ENCODE data around the gene DSCAML1. TPM values are rescaled to one million over a fixed set of nuclear protein-coding genes. Genes with fewer than 3 reads are reported as not detected.

Gene DSCAML1
- total RNA-seq, 2 experiments from 2014 or later, result 0.29 to 0.67 TPM

- Mint-ChIP-seq H3K36me3 (no peaks in the 10 kb centered on the region), H3K4me1 (ENCODE audit: low read depth) (peaks cover 44% of the 10 kb centered on the region), H3K27ac (peak overlapping the region; percentile 14), H3K27me3 (no peaks in the 10 kb centered on the region), H3K9me3 (no peaks in the 10 kb centered on the region), H3K4me3 (no peak overlapping the region)
- ChIA-PET POLR2A (interaction anchor here (0.9 kb wide), 1 partner anchor 124 kb away, joined by 3 read pairs; no protein-coding TSS in a partner anchor), CTCF (interaction anchor here (0.5 to 8.6 kb wide), 14 partner anchors 15 to 366 kb away, joined by 3 to 68 read pairs (median 8); no protein-coding TSS in a partner anchor)
- peak; percentile 71 for DNase-seq
- intact Hi-C loops (cut with micrococcal nuclease), result loop anchor here (2.0 to 5.0 kb wide), 4 partner anchors 22 to 230 kb away; no protein-coding TSS in a partner anchor
Measured at GRCh38 chr11:117822074-117823033, 25.3 kb upstream of the DSCAML1 start.

- ChIA-PET CTCF (interaction anchor here (0.6 to 8.6 kb wide), 5 partner anchors 14 to 365 kb away, joined by 3 to 68 read pairs (median 13); no protein-coding TSS in a partner anchor), POLR2A (no interaction called here)
- no peak for DNase-seq
- Mint-ChIP-seq H3K9me3 (no peaks in the 10 kb centered on the region), H3K4me1 (ENCODE audit: low read depth) (peaks cover 52% of the 10 kb centered on the region), H3K36me3 (no peaks in the 10 kb centered on the region), H3K27ac (peak overlapping the region; percentile 14), H3K27me3 (no peaks in the 10 kb centered on the region), H3K4me3 (no peak overlapping the region)
- intact Hi-C loops (cut with micrococcal nuclease), result loop anchor here (5.0 kb wide), 1 partner anchor 86 kb away; no protein-coding TSS in a partner anchor
Measured at GRCh38 chr11:117821431-117821830, 24.4 kb upstream of the DSCAML1 start.

GRCh38 chr11:117820516-117820915, 23.5 kb upstream of the DSCAML1 start:
- Mint-ChIP-seq H3K4me3 (no peak overlapping the region), H3K9me3 (no peaks in the 10 kb centered on the region), H3K4me1 (ENCODE audit: low read depth) (peaks cover 61% of the 10 kb centered on the region), H3K27me3 (no peaks in the 10 kb centered on the region), H3K36me3 (no peaks in the 10 kb centered on the region), H3K27ac (no peak overlapping the region)
- intact Hi-C loops (cut with micrococcal nuclease), result loop anchor here (5.0 kb wide), 1 partner anchor 87 kb away; no protein-coding TSS in a partner anchor
- CTCF ChIA-PET, result interaction anchor here (1.3 to 8.6 kb wide), 4 partner anchors 13 to 233 kb away, joined by 3 to 68 read pairs (median 14); no protein-coding TSS in a partner anchor
- DNase-seq, result no peak
- POLR2A ChIA-PET, result no interaction called here

- intact Hi-C loops (cut with micrococcal nuclease), result loop anchor here (5.0 kb wide), 1 partner anchor 87 kb away; no protein-coding TSS in a partner anchor
- Mint-ChIP-seq H3K27ac (peak overlapping the region; percentile 71), H3K27me3 (no peaks in the 10 kb centered on the region), H3K4me1 (ENCODE audit: low read depth) (peaks cover 64% of the 10 kb centered on the region), H3K9me3 (no peaks in the 10 kb centered on the region), H3K36me3 (no peaks in the 10 kb centered on the region), H3K4me3 (no peak overlapping the region)
- DNase-seq, result no peak
- POLR2A ChIA-PET, result no interaction called here
- CTCF ChIA-PET, result interaction anchor here (1.7 to 7.0 kb wide), 4 partner anchors 24 to 325 kb away, joined by 3 to 78 read pairs (median 13); no protein-coding TSS in a partner anchor
Measured at GRCh38 chr11:117820071-117820470, 23.1 kb upstream of the DSCAML1 start.

- intact Hi-C loops (cut with micrococcal nuclease), result loop anchor here (5.0 kb wide), 4 partner anchors 88 to 587 kb away; partner anchors contain the start of genes IL10RA, PCSK7 and RNF214
- peaks cover 69% of the 10 kb centered on the region for H3K4me1 Mint-ChIP-seq (ENCODE audit: low read depth)
- ChIA-PET CTCF (interaction anchor here (0.7 to 7.0 kb wide), 8 partner anchors 13 to 326 kb away, joined by 3 to 187 read pairs (median 8); partner anchors contain the start of gene TMPRSS13), POLR2A (interaction anchor here (1.0 kb wide), 1 partner anchor 167 kb away, joined by 3 read pairs; the partner anchor contains the start of gene IL10RA)
- no peaks in the 10 kb centered on the region for H3K36me3 Mint-ChIP-seq
- H3K27me3 Mint-ChIP-seq, result no peaks in the 10 kb centered on the region
- H3K27ac Mint-ChIP-seq, result peak overlapping the region; percentile 94
- DNase-seq, result peak; percentile 51
- no peak overlapping the region for H3K4me3 Mint-ChIP-seq
- H3K9me3 Mint-ChIP-seq, result no peaks in the 10 kb centered on the region
Measured at GRCh38 chr11:117819096-117820040, 22.4 kb upstream of the DSCAML1 start.

- POLR2A ChIA-PET, result interaction anchor here (1.0 to 2.8 kb wide), 5 partner anchors 11 to 184 kb away, joined by 3 to 11 read pairs (median 3); partner anchors contain the start of gene IL10RA
- peak overlapping the region; percentile 42 for H3K4me3 Mint-ChIP-seq
- H3K27ac Mint-ChIP-seq, result peak overlapping the region; percentile 94
- H3K9me3 Mint-ChIP-seq, result no peaks in the 10 kb centered on the region
- no peaks in the 10 kb centered on the region for H3K27me3 Mint-ChIP-seq
- no peaks in the 10 kb centered on the region for H3K36me3 Mint-ChIP-seq
- peak; percentile 77 for DNase-seq
- intact Hi-C loops (cut with micrococcal nuclease), result loop anchor here (5.0 kb wide), 3 partner anchors 169 to 586 kb away; partner anchors contain the start of genes IL10RA, PCSK7 and RNF214
- peaks cover 66% of the 10 kb centered on the region for H3K4me1 Mint-ChIP-seq (ENCODE audit: low read depth)
- CTCF ChIA-PET, result interaction anchor here (0.7 to 7.0 kb wide), 24 partner anchors 10 to 393 kb away, joined by 3 to 187 read pairs (median 4); partner anchors contain the start of genes IL10RA and TMPRSS13
Measured at GRCh38 chr11:117818041-117818873, 21.2 kb upstream of the DSCAML1 start.

- intact Hi-C loops (cut with micrococcal nuclease), result loop anchor here (1.0 to 5.0 kb wide), 4 partner anchors 8 to 585 kb away; partner anchors contain the start of genes IL10RA, PCSK7 and RNF214
- Mint-ChIP-seq H3K27ac (peak overlapping the region; percentile 94), H3K36me3 (no peaks in the 10 kb centered on the region), H3K27me3 (no peaks in the 10 kb centered on the region), H3K4me1 (ENCODE audit: low read depth) (peaks cover 62% of the 10 kb centered on the region), H3K4me3 (peak overlapping the region; percentile 42), H3K9me3 (no peaks in the 10 kb centered on the region)
- DNase-seq, result peak; percentile 96
- ChIA-PET CTCF (interaction anchor here (0.6 to 7.0 kb wide), 26 partner anchors 10 to 392 kb away, joined by 3 to 187 read pairs (median 4); partner anchors contain the start of gene IL10RA), POLR2A (interaction anchor here (1.1 to 2.8 kb wide), 5 partner anchors 10 to 185 kb away, joined by 3 to 11 read pairs (median 3); no protein-coding TSS in a partner anchor)
Measured at GRCh38 chr11:117817368-117818040, 20.5 kb upstream of the DSCAML1 start.

GRCh38 chr11:117816846-117817367, 19.9 kb upstream of the DSCAML1 start:
- DNase-seq, result peak; percentile 33
- intact Hi-C loops (cut with micrococcal nuclease), result loop anchor here (1.0 to 5.0 kb wide), 4 partner anchors 8 to 585 kb away; partner anchors contain the start of genes IL10RA, PCSK7 and RNF214

GRCh38 chr11:117816151-117816741, 19.2 kb upstream of the DSCAML1 start:
- Mint-ChIP-seq H3K4me1 (ENCODE audit: low read depth) (peaks cover 55% of the 10 kb centered on the region), H3K9me3 (no peaks in the 10 kb centered on the region), H3K27me3 (no peaks in the 10 kb centered on the region), H3K36me3 (no peaks in the 10 kb centered on the region), H3K27ac (peak overlapping the region; percentile 94), H3K4me3 (peak overlapping the region; percentile 35)
- intact Hi-C loops (cut with micrococcal nuclease), result loop anchor here (5.0 kb wide), 3 partner anchors 171 to 584 kb away; partner anchors contain the start of genes IL10RA, PCSK7 and RNF214
- ChIA-PET POLR2A (interaction anchor here (0.7 to 2.8 kb wide), 7 partner anchors 9 to 236 kb away, joined by 3 to 16 read pairs (median 7); partner anchors contain the start of gene IL10RA), CTCF (interaction anchor here (1.5 to 7.0 kb wide), 11 partner anchors 9 to 391 kb away, joined by 3 to 187 read pairs (median 25); no protein-coding TSS in a partner anchor)
- DNase-seq, result no peak

More at GRCh38 chr11:117816846-117817367, 19.9 kb upstream of the DSCAML1 start:
- ChIA-PET POLR2A (interaction anchor here (1.1 to 2.8 kb wide), 5 partner anchors 9 to 185 kb away, joined by 3 to 11 read pairs (median 3); no protein-coding TSS in a partner anchor), CTCF (interaction anchor here (0.9 to 7.0 kb wide), 23 partner anchors 10 to 391 kb away, joined by 3 to 187 read pairs (median 5); partner anchors contain the start of gene IL10RA)
- no peaks in the 10 kb centered on the region for H3K36me3 Mint-ChIP-seq
- H3K27me3 Mint-ChIP-seq, result no peaks in the 10 kb centered on the region
- no peaks in the 10 kb centered on the region for H3K9me3 Mint-ChIP-seq
- H3K4me3 Mint-ChIP-seq, result peak overlapping the region; percentile 42
- peak overlapping the region; percentile 94 for H3K27ac Mint-ChIP-seq
- peaks cover 57% of the 10 kb centered on the region for H3K4me1 Mint-ChIP-seq (ENCODE audit: low read depth)
